ENCODE measurements around the gene SOX2.
A peak's percentile ranks its signal among the peaks of the same experiment; 100 is the strongest.
"Not testable (repeated sequence)": the region's sequence is repeated elsewhere in the genome, so short reads cannot be mapped to it uniquely, and the experiment has no call there.

The SOX2 gene

DNA sequence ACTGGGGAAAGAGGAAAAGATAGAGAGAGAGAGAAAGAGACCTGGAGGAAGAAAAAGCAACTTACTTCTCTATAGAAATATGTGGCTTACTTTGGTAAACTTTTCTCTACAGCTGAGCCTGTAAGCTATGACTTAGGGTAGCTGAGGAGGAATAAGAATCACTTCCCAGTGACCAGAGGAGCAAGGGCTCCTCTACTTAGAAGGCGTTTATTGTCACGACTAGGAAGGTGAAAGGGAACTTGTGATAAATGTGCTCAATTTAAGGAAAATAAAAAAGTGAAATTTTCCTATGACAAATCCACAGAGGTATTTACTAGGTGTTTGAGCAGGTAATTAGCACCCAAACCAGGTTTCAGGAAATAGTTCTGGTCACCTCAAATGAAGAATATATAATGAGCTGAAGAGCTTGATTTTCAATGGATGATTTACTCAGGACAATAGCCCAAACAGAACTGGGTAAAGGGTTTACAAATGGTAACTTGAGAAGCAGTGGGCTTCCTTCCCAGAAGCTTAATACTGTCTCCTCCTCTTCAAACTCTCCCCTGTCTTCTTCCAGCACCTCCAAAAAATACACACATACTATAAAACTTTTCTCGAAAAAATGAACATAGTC is 46.1 kb downstream of the SOX2 start:
- TF ChIP-seq, protein P1, sequence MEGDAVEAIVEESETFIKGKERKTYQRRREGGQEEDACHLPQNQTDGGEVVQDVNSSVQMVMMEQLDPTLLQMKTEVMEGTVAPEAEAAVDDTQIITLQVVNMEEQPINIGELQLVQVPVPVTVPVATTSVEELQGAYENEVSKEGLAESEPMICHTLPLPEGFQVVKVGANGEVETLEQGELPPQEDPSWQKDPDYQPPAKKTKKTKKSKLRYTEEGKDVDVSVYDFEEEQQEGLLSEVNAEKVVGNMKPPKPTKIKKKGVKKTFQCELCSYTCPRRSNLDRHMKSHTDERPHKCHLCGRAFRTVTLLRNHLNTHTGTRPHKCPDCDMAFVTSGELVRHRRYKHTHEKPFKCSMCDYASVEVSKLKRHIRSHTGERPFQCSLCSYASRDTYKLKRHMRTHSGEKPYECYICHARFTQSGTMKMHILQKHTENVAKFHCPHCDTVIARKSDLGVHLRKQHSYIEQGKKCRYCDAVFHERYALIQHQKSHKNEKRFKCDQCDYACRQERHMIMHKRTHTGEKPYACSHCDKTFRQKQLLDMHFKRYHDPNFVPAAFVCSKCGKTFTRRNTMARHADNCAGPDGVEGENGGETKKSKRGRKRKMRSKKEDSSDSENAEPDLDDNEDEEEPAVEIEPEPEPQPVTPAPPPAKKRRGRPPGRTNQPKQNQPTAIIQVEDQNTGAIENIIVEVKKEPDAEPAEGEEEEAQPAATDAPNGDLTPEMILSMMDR (IDR thresholded peaks at IDR 0.05; ENCODE audit: low read depth, low read length, missing control alignments) = no peak
- DNase-seq (ENCODE audit: low read depth) = peak; percentile 22
- in situ Hi-C loops (cut with HindIII; ENCODE audit: low sequenced_read_pairs) = no loop called here
- H3K4me3 ChIP-seq (ENCODE audit: low read depth, low read length) = no peak overlapping the region

DNA sequence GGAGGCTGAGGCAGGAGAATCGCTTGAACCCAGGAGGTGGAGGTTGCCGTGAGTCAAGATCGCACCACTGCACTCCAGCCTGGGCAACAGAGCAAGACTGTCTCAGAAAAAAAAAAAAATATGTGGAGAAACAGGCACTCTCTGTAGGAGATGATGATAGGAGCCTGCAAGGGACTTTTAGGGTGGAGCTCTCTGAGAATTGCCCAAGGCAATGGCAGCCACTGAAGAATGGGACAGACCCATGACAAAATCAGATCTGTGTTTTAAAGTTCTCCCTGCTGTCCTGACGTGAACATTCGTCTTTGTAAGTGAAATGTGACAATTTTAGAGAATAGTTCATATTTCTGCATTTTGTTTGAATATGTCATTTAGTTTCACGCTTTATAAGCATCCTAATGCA is 50.2 kb downstream of the SOX2 start:
- no peak for DNase-seq (ENCODE audit: low read depth)
- in situ Hi-C loops (cut with HindIII; ENCODE audit: low sequenced_read_pairs) = no loop called here
- TF ChIP-seq, protein P1 (IDR thresholded peaks at IDR 0.05; ENCODE audit: low read depth, low read length, missing control alignments) = no peak
- no peak overlapping the region for H3K4me3 ChIP-seq (ENCODE audit: low read depth, low read length)

DNA sequence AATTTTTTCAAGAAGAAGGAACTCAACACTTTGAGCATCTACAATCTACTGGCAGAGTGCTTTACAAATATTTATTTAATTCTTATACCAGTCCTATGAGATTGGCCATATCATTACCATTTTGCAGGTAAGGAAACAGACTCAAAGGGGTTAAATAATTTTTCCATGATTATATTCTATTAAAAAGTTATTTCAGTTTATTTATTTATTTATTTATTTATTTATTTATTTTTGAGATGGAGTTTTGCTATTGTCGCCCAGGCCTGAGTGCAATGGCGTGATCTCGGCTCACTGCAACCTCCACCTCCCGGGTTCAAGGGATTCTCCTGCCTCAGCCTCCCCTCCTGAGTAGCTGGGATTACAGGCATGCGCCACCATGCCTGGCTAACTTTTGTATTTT is 52.3 kb downstream of the SOX2 start:
- DNase-seq (ENCODE audit: low read depth); H3K4me3 ChIP-seq (ENCODE audit: low read depth, low read length); in situ Hi-C loops (cut with HindIII; ENCODE audit: low sequenced_read_pairs): not testable (repeated sequence)
